DND-41 (cell line): ENCODE data around the gene RPL3.

Experiments used
- ATAC-seq: fragments of 200-7000 bp; cut with Tn5 transposase; 3 replicates; pipeline ENCODE4 v1.9.1; 2021; ENCODE audit warnings: low read depth; ENCODE audit not compliant: insufficient read depth
- DNase-seq: peaks from one replicate; pipeline ENCODE4 v3.0.0-alpha.2; 2020
- H2AFZ ChIP-seq: 2 replicates; pipeline ENCODE4 v1.6.0; 2012; ENCODE audit warnings: low read depth, low read length
- H3K27ac ChIP-seq: 2 replicates; pipeline ENCODE4 v1.5.1; 2012; ENCODE audit warnings: low read length, inconsistent platforms
- H3K27me3 ChIP-seq: fragments of 200-600 bp; sonication (generic); 2 replicates; pipeline ENCODE4 v1.6.0; 2012; ENCODE audit warnings: low read length, mild to moderate bottlenecking, inconsistent platforms; ENCODE audit not compliant: insufficient read depth, poor library complexity
- H3K36me3 ChIP-seq: 2 replicates; pipeline ENCODE4 v1.5.1; 2012; ENCODE audit warnings: low read length, inconsistent platforms; ENCODE audit not compliant: insufficient read depth
- H3K4me1 ChIP-seq: 2 replicates; pipeline ENCODE4 v1.5.1; 2012; ENCODE audit warnings: mild to moderate bottlenecking, low read length; ENCODE audit not compliant: insufficient read depth
- H3K4me2 ChIP-seq: 2 replicates; pipeline ENCODE4 v1.6.0; 2012; ENCODE audit warnings: mild to moderate bottlenecking, moderate library complexity, low read length, inconsistent platforms; ENCODE audit not compliant: insufficient read depth
- H3K4me3 ChIP-seq, 2 experiments: fragments of 200-600 bp in 1 of 2; shearing (Covaris generic) in 1 of 2; 2 replicates each; pipeline ENCODE4 v1.5.1; 2012 to 2016; ENCODE audit warnings: inconsistent platforms in 2 of 2, low read length in 2 of 2, mild to moderate bottlenecking in 2 of 2, low read depth in 1 of 2, moderate library complexity in 1 of 2
- H3K79me2 ChIP-seq: 2 replicates; pipeline ENCODE4 v1.6.0; 2012; ENCODE audit warnings: low read length, inconsistent platforms; ENCODE audit not compliant: insufficient read depth
- H3K9ac ChIP-seq: 2 replicates; pipeline ENCODE4 v1.6.0; 2012; ENCODE audit warnings: low read depth, mild to moderate bottlenecking, inconsistent platforms, low read length, moderate library complexity
- H3K9me3 ChIP-seq: 2 replicates; pipeline ENCODE4 v1.5.1; 2012; ENCODE audit warnings: low read length, moderate library complexity, mild to moderate bottlenecking, inconsistent platforms; ENCODE audit not compliant: insufficient read depth, severe bottlenecking
- H4K20me1 ChIP-seq: 2 replicates; pipeline ENCODE4 v1.6.0; 2012; ENCODE audit warnings: low read length; ENCODE audit not compliant: insufficient read depth
- CTCF ChIP-seq: IDR thresholded peaks from 2 replicates; pipeline ENCODE4 v1.5.1; 2012; ENCODE audit warnings: borderline replicate concordance, low read length, moderate library complexity, mild to moderate bottlenecking; ENCODE audit not compliant: poor library complexity, severe bottlenecking; ENCODE audit errors: extremely low read depth
- EZH2 ChIP-seq: IDR thresholded peaks from 3 replicates; pipeline ENCODE4 v1.6.1; 2012; ENCODE audit warnings: borderline replicate concordance, low read depth, mild to moderate bottlenecking, moderate library complexity, low read length, inconsistent platforms; ENCODE audit not compliant: severe bottlenecking

The RPL3 gene

GRCh38 chr22:39281126-39281525 lies 38.3 kb downstream of the RPL3 start:
- no peaks in the 10 kb centered on the region for H3K4me1 ChIP-seq
- H3K4me3 ChIP-seq: no peak overlapping the region
- TF ChIP-seq CTCF (no peak), EZH2 (no peak)
- no peaks in the 10 kb centered on the region for H3K36me3 ChIP-seq
- H3K27me3 ChIP-seq: peaks cover 3% of the 10 kb centered on the region
- no peaks in the 10 kb centered on the region for H4K20me1 ChIP-seq
- DNase-seq (no peak), ATAC-seq (no peak)
- H2AFZ ChIP-seq: no peak overlapping the region
- H3K9me3 ChIP-seq: peaks cover 2% of the 10 kb centered on the region
- H3K27ac ChIP-seq: no peak overlapping the region
- H3K4me2 ChIP-seq: no peak overlapping the region
- H3K9ac ChIP-seq: no peak overlapping the region
- no peaks in the 10 kb centered on the region for H3K79me2 ChIP-seq

- Histone ChIP-seq H3K4me1 (no peaks in the 10 kb centered on the region), H3K79me2 (no peaks in the 10 kb centered on the region), H2AFZ (no peak overlapping the region), H3K9me3 (peaks cover 2% of the 10 kb centered on the region), H3K9ac (no peak overlapping the region), H3K27me3 (peaks cover 3% of the 10 kb centered on the region), H3K4me2 (no peak overlapping the region), H3K27ac (no peak overlapping the region), H4K20me1 (no peaks in the 10 kb centered on the region), H3K36me3 (no peaks in the 10 kb centered on the region), H3K4me3 (no peak overlapping the region)
- DNase-seq (no peak), ATAC-seq (no peak)
- TF ChIP-seq CTCF (no peak), EZH2 (no peak)
Measured at GRCh38 chr22:39280250-39280649, 39.2 kb downstream of the RPL3 start.

GRCh38 chr22:39279170-39279850 lies 40.1 kb downstream of the RPL3 start:
- H3K36me3 ChIP-seq: no peaks in the 10 kb centered on the region
- H3K27me3 ChIP-seq: peaks cover 3% of the 10 kb centered on the region
- H2AFZ ChIP-seq: no peak overlapping the region
- TF ChIP-seq CTCF: no peak
- no peak for TF ChIP-seq EZH2
- no peak for DNase-seq
- no peak for ATAC-seq
- H3K4me2 ChIP-seq: no peak overlapping the region
- no peak overlapping the region for H3K27ac ChIP-seq
- no peak overlapping the region for H3K4me3 ChIP-seq
- no peaks in the 10 kb centered on the region for H3K4me1 ChIP-seq
- H3K9ac ChIP-seq: no peak overlapping the region
- H3K9me3 ChIP-seq: peaks cover 2% of the 10 kb centered on the region
- H3K79me2 ChIP-seq: no peaks in the 10 kb centered on the region
- no peaks in the 10 kb centered on the region for H4K20me1 ChIP-seq

- no peak overlapping the region for H3K27ac ChIP-seq
- H3K9ac ChIP-seq: no peak overlapping the region
- peaks cover 2% of the 10 kb centered on the region for H3K9me3 ChIP-seq
- H3K79me2 ChIP-seq: no peaks in the 10 kb centered on the region
- no peak overlapping the region for H2AFZ ChIP-seq
- no peak for ATAC-seq
- no peaks in the 10 kb centered on the region for H3K4me1 ChIP-seq
- H3K4me3 ChIP-seq: no peak overlapping the region
- H3K4me2 ChIP-seq: no peak overlapping the region
- H3K36me3 ChIP-seq: no peaks in the 10 kb centered on the region
- peaks cover 3% of the 10 kb centered on the region for H3K27me3 ChIP-seq
- H4K20me1 ChIP-seq: no peaks in the 10 kb centered on the region
- TF ChIP-seq EZH2 (no peak), CTCF (no peak)
- DNase-seq: no peak
Measured at GRCh38 chr22:39278040-39278439, 41.4 kb downstream of the RPL3 start.
